22Rv1 (cell line): ENCODE results near the gene RGS3.

Experiments
- CTCF ChIP-seq: fragments of 450-650 bp; IDR thresholded peaks from 2 replicates; pipeline ENCODE4 v1.5.1; 2017; ENCODE audit warnings: mild to moderate bottlenecking
- ZFX ChIP-seq: fragments of 450-650 bp; IDR thresholded peaks from 2 replicates; pipeline ENCODE4 v1.6.1; 2017; ENCODE audit warnings: antibody characterized with exemption, borderline replicate concordance

- TF ChIP-seq CTCF (no peak), ZFX (no peak)
These were observed 163.4 kb downstream of the RGS3 start for GRCh38 chr9:113626735-113627495.
